ENCODE measurements around the gene MPIG6B.
A peak's percentile ranks its signal among the peaks of the same experiment; 100 is the strongest.

The MPIG6B gene

GRCh38 chr6:31733734-31734133 lies 10.6 kb downstream of the MPIG6B start:
- H3K4me3 ChIP-seq (replicated peaks; ENCODE audit: low read depth, low read length): peak overlapping the region; percentile 97
- DNase-seq (ENCODE audit: extremely low read depth, low read depth): no peak
- no peak for TF ChIP-seq CTCF (IDR thresholded peaks at IDR 0.05; ENCODE audit: low read depth, low read length, missing control alignments)

- DNase-seq (ENCODE audit: extremely low read depth, low read depth): no peak
- H3K4me3 ChIP-seq (replicated peaks; ENCODE audit: low read depth, low read length): peak overlapping the region; percentile 97
- no peak for TF ChIP-seq CTCF (IDR thresholded peaks at IDR 0.05; ENCODE audit: low read depth, low read length, missing control alignments)
Observed at GRCh38 chr6:31734247-31734820, 11.2 kb downstream of the MPIG6B start.

GRCh38 chr6:31734821-31735406 lies 11.7 kb downstream of the MPIG6B start:
- TF ChIP-seq CTCF (IDR thresholded peaks at IDR 0.05; ENCODE audit: low read depth, low read length, missing control alignments): no peak
- no peak for DNase-seq (ENCODE audit: extremely low read depth, low read depth)
- peak overlapping the region; percentile 97 for H3K4me3 ChIP-seq (replicated peaks; ENCODE audit: low read depth, low read length)

GRCh38 chr6:31736021-31736767 lies 13.0 kb downstream of the MPIG6B start, which contains the start of gene CLIC1:
CLIC1 (minus strand) TSS chr6:31736530; CDS start chr6:31736300, 230 bp downstream.
- TF ChIP-seq CTCF (IDR thresholded peaks at IDR 0.05; ENCODE audit: low read depth, low read length, missing control alignments): no peak
- no peak for DNase-seq (ENCODE audit: extremely low read depth, low read depth)
- H3K4me3 ChIP-seq (replicated peaks; ENCODE audit: low read depth, low read length): peak within 1 kb of the TSS; percentile 97

GRCh38 chr6:31736768-31737314 lies 13.7 kb downstream of the MPIG6B start:
- no peak for DNase-seq (ENCODE audit: extremely low read depth, low read depth)
- H3K4me3 ChIP-seq (replicated peaks; ENCODE audit: low read depth, low read length): peak overlapping the region; percentile 97
- no peak for TF ChIP-seq CTCF (IDR thresholded peaks at IDR 0.05; ENCODE audit: low read depth, low read length, missing control alignments)

GRCh38 chr6:31737315-31737990 lies 14.3 kb downstream of the MPIG6B start:
- no peak for TF ChIP-seq CTCF (IDR thresholded peaks at IDR 0.05; ENCODE audit: low read depth, low read length, missing control alignments)
- DNase-seq (ENCODE audit: extremely low read depth, low read depth): no peak
- H3K4me3 ChIP-seq (replicated peaks; ENCODE audit: low read depth, low read length): no peak overlapping the region

Data from HFF-Myc (cell line).